HG02610 (cell line): ENCODE measurements around the gene TMEM236.
A peak's percentile ranks its signal among the peaks of the same experiment; 100 is the strongest.

Experiments
- ATAC-seq: cut with Tn5 transposase; IDR thresholded peaks from one replicate; pipeline ENCODE4 v1.9.1; 2021; ENCODE audit warnings: mild to moderate bottlenecking, moderate library complexity; ENCODE audit not compliant: unreplicated experiment

Gene TMEM236

DNA sequence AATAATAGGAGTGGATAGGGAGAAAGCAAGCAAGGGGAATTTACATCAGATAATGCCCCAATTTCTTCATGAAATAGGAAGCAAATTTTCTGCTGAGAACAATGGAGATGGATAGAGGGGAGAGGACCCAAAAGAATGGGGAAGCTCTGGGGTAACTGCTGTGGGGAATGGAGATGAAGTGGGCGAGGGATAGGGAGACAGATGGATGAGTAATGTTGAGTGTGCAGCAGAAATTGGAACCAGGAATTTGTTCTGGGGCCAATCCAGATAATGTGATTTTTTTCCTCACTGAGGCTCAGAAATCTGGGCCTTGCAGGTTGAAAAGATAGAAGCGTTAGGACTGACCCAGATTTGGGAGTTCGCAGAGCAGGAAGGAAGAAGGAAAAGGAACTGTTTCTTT lies 32.7 kb downstream of the TMEM236 start:
- no peak for ATAC-seq

DNA sequence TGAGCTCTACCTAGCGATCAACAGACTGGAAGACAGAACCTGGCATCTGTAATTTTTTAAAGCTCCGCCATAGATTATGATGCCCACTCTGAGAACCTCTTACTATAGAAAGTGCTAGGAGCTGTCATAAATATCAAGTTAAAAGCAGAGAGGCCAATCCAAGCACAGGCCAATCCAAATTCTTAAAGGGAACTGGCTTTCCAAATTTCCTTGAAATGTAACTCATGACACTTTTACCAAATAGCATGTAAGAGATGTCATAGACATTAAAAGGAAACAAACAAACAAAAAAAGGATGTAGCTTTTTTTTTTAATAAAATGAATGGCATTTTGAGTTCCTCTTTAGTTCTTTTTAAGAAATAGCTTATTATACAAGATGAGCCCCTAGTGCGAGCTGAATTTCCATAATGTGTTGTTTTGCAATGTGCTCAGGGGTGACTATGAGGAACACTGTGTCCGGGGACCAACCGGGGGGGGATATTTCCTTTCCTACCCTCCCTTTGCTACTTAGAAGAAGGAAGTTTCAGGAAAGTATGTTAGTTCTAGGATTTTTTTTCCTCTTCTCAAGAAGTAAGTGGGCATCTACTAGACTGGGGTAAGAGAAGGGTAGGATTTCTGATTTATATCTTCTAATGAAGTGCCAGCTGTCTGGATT lies 33.4 kb downstream of the TMEM236 start:
- ATAC-seq, result no peak

DNA sequence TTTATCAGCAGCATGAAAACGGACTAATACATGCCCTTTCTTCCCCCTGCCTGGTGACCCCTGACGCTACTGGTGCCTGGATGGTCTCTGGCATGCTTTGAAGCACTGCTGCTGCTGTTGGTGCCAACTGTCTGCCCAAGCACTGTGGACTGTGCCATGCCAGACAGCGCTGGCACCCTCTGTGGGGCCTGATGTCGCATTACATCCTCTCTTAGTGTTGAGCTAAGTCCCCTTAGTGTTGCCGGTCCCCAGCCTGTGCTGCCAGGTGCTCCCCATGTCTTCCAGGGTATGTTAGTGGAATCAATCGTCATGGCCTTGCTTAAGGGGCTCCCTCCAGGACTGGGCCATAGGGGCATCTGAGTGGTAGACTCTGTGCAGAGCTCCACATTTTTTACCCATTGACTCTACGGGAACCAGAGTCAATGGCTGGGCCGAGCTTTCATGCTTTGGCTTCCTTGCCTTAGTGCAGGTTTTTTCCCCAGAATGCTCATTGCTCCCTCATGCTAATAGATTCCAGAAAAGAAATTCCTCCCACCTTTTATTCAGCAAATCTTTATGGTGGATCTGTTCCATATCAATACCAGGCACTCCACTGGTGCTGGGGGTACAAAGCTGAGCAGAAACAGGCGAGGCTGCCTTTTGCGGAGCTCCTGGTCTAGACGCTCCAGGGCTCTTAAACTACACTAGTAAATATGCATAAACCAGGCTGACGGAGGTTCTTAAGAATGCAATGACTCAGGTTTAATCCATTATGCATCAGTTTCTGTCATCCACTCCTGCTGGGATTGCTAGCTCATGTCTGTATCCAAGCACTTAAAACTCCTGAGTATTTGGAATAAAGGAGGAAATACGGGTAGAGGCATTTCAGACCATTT lies 35.3 kb downstream of the TMEM236 start:
- ATAC-seq, result no peak

DNA sequence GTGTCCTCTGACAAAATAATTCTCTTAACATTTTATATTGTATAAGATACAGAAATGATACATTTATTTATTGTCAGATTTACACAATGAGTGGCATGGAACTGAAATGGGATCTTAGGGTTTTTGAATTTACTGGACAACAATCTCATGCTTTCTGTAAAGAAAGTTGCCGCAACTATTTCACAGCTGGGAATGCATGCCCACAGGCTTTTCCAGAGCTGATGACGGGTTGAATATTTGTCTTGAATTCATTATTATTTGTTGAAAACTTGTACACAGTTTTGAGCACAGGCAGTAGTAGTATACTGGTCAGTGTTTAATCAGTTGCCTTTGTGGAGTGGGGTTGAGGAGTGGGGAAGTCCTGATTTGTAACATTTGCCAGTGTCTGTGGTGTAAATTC lies 36.6 kb downstream of the TMEM236 start:
- no peak for ATAC-seq

DNA sequence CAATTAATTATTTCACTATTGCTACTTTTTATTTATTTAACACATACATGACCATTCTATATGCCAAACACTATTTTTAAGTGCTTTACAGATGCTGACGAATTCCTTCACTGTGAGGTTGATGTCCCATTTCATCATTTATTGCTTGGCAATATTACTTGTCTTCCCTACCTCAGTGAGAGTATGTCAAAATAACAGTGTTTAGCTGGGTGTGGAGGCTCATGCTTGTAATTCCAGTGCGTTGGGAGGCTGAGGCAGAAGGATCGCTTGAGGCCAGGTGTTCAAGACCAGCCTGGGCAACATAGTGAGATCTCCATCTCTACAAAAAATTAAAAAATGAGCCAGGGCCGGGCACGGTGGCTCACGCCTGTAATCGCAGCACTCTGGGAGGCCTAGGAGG lies 37.4 kb downstream of the TMEM236 start:
- ATAC-seq, result no peak

DNA sequence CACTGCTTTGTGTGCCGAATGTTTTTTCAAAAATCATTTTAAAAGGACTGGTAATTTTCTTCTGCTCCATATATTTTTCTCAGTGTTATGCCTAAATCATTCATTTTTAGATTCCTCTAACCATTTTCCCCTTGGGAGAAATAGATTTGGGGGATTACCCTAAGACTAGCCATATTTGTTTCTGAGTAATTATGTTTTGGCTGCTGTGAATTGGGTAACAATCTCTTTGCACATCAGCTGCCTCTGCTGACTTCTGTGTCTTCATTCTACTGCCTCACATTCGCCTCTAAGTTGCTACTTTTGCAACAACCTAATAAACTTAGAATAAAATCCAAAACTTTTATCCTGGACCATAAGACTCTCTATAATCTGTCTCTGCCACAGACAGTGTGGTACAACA lies 38.6 kb downstream of the TMEM236 start:
- no peak for ATAC-seq

DNA sequence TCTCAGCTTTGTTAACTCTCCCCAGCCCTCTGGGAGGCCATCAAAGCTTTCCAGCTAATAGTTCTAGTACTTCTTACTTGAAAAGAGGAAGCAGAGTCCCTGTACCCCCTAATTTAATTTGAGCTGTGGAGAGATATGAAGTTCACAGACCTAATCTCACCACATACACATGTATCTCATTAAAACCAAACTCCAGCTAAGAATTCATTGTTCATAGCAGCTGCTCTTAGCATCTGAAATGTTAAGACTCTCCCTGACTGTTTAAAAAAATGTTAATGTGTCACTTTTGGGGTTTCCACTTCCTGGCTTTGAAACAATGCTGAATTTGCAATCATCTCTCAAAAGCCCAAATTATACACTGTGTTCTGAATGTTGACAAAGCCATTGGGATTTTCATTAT lies 41.0 kb downstream of the TMEM236 start:
- ATAC-seq, result no peak

DNA sequence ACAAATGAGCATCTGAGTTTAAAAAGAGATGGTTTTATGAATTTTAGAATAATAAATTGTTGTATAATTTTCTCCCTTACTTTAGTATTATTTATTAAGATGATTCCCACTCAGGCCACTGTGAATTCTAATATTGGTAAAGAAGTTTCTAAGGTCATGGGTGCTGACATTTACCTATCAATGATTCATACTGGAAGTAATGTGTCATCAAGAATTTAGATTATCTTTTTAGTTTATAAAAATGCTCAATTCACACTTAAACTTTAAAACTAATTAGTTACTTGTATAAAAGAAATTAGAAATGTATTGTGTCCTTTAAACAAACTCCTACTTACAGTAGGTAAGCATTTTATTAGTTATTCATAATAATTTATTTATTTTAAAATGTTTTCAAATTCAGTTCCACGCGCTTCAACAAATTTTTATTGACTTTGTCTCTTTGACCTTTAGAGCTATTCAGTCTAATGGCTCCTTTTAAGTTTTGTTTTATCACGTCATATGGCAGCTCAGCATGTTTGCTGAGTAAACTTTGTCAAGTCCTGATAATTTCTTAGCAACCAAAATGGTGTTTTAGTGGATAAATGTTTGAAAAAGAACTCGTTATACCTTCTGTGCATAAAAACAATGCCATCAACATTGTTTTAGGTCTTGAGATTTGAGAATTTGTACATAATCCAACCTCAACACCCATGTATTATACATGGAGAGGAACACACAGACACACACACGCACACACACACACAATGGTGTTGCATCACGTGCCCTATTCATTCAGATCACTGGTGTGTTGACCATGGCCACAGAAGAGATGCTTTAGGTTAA lies 42.0 kb downstream of the TMEM236 start:
- no peak for ATAC-seq

DNA sequence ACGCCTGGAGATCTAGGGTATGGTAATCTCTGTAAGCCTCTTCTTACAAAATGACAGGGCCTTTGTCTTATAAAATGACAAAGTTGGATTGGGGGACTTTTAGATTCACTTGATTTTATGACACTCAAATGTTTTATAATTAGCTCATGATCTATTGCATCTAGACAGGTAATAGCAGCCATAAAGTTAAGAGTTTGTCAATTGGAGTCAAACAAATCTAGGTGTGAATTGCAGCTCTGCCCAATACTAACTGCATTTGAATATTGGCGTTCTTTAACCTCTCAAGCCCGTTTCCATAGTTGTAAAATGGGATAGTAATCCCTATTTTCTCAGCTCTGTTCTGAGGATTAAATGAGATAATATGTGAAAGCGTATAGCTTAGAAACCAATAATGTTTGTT lies 43.1 kb downstream of the TMEM236 start:
- ATAC-seq, result no peak

DNA sequence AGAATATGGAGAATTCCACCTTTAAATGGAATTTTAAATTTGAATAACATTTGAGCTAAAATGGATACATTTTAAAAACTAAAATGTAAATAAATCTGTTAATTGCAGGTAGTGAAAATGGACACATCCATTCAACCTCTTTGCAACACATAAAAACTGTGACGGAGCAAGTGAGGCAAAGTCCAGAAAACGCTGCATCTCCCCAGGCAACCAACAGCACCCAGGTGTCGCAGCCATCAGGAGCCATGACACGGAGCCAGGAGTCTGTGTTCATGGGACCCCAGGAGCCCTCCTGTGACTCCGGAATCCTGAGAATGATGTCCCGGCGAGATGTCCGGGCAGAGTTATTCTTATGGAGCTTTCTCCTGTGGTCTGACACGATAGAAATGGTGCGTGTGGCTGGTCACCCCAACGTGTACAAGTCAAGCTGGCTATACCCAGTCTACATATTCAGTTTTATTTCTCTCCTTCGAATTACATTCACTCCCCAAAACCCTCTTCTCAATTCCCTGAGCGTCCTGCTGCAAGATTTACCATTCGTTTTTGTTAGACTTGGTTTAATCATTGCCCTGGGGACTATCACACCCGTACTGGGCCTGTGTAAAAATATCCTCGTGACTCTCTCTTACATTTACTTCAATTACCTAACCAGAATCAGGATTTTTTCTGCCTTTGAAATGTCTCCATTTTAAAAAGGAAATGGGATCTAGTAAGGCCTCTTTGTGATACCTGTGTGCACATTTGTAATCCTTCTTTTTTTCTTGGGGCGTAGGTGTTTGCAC lies 44.0 kb downstream of the TMEM236 start:
- ATAC-seq, result no peak

DNA sequence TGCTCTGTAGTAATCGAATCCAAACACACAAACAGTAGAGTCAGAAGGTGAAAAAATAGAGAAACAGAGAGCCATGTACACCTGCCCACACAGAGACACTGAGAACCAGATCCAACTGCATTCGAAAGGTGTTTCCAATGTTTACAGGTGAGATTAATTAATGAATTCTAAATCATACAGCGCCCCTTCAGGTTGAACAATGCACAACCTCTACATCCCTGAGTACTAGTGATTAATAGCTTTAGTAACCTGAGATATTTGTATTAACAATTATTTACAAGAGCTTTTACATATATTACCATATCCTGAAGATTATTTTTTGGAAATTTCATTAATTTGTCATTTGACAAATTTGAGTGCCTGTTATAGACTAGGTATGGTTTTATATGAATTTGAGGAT lies 49.5 kb downstream of the TMEM236 start:
- no peak for ATAC-seq

DNA sequence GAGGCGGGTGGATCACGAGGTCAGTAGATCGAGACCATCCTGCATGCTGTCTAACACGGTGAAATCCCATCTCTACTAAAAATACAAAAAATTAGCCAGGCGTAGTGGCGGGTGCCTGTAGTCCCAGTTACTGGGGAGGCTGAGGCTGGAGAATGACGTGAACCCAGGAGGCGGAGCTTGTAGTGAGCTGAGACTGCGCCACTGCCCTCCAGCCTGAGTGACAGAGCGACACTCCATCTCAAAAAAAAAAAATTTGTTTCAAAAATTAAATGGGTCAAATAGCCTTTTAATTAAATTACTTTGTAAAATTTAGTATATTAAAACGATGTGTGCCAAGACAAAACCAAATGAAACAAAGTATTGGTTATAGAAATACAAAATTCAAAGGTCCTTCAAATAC lies 50.3 kb downstream of the TMEM236 start:
- ATAC-seq, result no peak

DNA sequence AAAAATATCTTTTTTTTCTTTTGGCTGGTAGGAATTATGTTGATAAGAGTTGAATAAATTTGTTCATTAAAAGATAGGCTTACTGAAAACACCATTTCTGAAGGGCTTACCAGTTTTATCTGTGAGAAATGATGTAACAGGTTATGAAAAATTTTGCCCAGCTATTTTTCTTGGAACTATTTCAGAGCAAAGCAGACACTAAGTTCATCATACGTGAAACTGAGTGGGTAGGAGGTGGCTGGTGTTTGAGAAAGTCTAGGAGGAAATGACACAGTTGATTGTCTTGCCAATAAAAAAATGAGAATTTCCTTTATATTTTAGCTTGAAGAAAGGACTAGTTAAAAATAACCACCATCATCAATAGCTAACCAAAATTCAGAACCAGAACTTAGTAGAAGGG lies 51.0 kb downstream of the TMEM236 start:
- ATAC-seq, result no peak

DNA sequence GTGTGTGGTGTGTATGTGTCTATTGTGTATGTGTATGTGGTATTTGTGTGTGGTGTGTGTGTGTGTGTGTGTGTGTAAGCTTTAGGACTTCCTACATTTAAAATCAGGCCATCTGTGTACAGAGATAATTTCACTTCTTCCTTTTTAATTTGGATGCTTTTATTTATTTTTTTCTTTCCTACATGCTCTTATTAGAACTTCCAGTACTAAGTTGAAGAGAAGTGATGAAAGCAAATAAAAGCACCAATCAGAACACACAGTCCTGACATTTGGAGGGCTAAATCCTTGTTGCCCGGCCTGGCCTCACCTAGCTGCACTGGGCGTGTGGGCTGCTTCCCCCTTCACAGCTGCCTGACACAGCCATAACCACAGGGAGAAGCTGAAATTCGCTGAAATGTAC lies 53.3 kb downstream of the TMEM236 start:
- ATAC-seq, result no peak

DNA sequence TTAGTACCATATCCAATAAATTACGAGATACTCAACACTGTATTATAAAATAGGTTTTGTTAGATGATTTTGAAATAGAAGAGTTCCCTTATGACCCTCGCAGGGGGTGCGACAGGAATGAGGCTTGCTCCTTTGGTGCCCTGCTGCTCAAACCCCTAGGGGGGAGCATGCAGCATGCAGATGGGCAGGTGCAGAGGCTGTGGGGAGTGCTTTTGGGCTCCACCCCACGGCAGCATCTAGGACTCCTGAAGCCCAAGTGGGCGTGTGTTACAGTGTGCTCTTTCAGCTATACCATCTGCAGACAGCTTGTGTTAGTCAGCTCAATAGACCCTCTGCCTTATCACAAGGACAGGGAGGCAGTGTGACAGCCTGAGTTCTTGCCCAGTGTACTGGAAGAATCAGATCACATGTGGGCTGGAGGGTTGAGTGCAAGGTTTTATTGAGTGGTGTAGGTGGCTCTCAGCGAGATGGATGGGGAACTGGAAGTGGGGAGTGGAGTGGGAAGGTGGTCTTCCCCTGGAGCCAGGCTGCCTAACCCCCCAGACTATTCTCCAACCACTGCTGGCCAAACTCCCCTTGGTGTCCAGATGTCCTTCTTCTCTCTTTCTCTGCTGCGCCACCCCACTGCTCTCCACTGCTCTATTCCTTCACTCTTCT lies 54.0 kb downstream of the TMEM236 start:
- peak; percentile 72 for ATAC-seq

DNA sequence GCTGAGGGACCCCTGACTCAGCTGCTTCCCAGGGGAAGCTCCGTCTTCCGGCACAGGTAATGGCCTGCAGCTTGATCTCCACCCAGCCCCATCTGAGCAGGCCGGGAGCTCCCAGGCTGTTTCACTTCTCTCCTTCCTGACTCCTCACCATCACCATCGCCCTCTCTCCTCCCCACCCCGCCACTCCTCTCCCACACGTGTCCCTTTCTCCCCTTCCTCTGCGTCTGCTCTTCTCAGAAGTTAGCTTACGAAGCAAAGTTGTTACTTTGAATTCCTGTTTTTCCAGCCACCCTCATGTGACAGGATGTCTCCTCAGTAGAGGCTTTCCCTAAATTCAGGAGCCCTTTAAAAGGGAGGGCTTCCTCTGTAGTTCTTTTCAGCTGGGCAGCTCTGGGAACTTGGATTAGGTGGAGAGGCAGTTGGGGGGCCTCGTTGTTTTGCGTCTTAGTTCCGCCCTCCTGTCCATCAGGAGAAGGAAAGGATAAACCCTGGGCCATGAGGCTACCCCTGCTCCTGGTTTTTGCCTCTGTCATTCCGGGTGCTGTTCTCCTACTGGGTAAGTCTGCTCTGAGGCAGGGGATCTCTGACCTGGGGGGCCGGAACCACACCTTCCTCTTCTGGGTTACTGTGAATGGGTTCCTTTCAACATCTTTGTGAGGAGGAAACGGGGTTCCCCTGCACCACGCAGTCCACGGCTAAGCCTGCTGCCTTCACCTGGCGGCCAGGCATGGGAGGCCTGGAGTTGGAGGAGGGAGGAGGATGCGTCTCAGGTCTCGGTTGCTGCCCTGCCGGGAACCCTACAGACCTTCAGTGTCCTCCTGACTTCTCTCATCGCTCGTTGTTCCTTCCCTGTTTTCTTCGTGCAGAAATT lies 57.2 kb downstream of the TMEM236 start, which contains the start of gene MRC1:
Gene MRC1 (plus strand): TSS at position 378 of the 871 bp plus-strand sequence. CDS start 118 bp downstream, at position 496.
- ATAC-seq, result no peak

DNA sequence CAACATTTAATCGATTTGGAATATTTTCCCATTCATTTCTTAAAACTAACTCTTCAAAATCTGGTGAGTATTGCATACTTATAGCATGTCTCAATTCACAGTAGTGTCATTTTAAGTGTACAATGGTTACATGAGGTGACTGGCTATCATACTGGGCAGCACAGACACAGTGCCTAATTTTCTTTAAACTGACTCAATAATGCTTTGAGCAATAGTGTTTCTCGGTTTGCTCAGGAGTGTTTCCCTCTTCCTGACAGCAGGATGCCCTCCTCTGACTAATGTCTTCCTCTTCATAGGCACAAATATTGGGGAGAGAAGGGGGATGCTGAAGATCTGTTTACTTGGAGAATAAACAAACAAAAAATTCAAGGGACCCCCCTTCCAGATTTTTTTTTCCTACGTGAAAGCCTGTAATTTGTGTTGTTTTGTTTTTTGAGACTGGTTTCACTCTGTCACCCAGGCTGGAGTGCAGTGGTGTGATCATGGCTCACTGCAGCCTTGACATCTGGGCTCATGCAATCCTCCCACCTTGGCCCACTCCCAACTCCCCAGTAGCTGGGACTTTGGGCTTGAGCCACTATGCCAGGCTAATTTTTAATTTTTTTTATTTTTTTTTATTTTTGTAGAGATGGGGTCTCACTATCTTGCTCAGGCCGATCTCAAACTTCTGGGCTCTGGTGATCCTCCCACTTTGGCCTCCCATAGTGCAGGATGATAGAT lies 59.3 kb downstream of the TMEM236 start:
- no peak for ATAC-seq

DNA sequence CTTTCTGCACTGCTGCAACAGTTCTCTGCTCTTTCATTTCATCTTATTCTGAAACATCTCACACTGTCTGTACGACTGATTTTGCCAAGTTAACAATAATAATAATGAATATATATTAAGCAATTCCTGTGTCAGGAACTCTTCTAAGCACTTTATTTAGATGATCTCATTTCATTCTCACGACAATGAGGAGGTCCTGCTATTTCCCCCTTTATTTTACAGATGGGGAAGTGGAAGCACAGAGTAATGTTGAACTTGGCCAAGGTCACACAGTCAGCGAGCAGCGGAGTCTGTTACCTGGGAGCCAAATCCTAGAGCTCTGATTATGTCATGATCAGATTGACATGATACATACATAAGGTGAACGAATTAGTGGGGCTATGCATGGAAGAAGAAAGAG lies 63.0 kb downstream of the TMEM236 start:
- no peak for ATAC-seq

DNA sequence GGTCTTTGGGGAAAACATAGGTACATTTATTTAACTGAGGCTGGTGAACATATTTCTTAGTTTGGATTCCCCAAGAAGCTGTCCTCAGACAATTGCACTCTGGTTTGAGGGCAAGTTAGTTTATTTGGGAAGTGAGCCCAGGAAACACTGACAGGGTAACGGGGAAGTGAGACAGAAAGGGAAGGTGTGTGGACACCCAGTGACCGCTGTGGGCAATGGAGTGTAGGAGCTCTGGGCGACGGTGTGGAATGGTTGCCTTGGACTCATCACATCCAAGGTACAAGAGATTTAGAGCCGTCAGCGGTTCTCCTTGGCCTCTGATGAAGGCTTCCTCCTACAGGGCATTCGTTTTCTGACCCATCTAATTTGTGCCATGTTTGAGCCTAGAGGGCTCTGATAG lies 64.2 kb downstream of the TMEM236 start:
- ATAC-seq, result no peak
